HEK293 (cell line): ENCODE data around the gene GMDS.

Source experiments
- CTCF ChIP-seq: fragments of 450-650 bp; formaldehyde crosslinking; IDR thresholded peaks from 2 replicates; pipeline ENCODE4 v1.5.1; 2016; ENCODE audit warnings: missing biosample characterization, missing genetic modification characterization
- PBX3 ChIP-seq: sonication (generic); formaldehyde crosslinking; IDR thresholded peaks from 2 replicates; pipeline ENCODE4 v1.8.1; 2022; ENCODE audit warnings: mild to moderate bottlenecking, moderate library complexity, missing genetic modification reagents
- ZNF133 ChIP-seq: fragments of 450-650 bp; formaldehyde crosslinking; IDR thresholded peaks from 2 replicates; pipeline ENCODE4 v1.5.1; 2016; ENCODE audit warnings: missing biosample characterization, missing genetic modification characterization
- ZNF138 ChIP-seq: fragments of 450-650 bp; formaldehyde crosslinking; IDR thresholded peaks from 2 replicates; pipeline ENCODE4 v1.5.1; 2016; ENCODE audit warnings: missing biosample characterization, missing genetic modification characterization, borderline replicate concordance
- ZNF146 ChIP-seq: fragments of 450-650 bp; formaldehyde crosslinking; IDR thresholded peaks from 2 replicates; pipeline ENCODE4 v1.5.1; 2016; ENCODE audit warnings: missing biosample characterization, missing genetic modification characterization
- ZNF292 ChIP-seq: fragments of 450-650 bp; formaldehyde crosslinking; IDR thresholded peaks from 2 replicates; pipeline ENCODE4 v1.5.1; 2016; ENCODE audit warnings: low read depth, missing biosample characterization, missing genetic modification characterization, borderline replicate concordance
- TF ChIP-seq, protein P1 (sequence below): fragments of 450-650 bp; formaldehyde crosslinking; conservative IDR thresholded peaks from 2 replicates; pipeline ENCODE4 v1.5.1; 2016; ENCODE audit warnings: low read depth, missing biosample characterization, missing genetic modification characterization

DNA sequence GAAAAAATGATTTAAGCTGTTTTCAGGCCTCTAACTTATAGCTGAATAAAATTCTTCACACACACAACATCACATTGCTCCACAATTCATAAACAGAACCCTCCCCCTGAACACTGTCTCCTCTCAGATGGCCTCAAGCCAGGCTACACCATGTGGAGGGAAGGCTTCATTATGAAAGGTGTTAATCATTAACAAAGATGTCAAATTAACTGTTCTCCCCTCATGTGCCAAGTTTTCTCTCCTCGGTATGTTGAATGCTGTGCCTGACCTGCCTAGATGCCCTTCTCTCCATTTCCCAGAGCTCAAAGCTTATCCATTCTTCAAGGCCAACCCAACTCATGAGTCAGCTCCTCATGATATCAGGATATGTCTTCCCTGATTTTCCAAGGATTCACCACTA, 210.4 kb downstream of the GMDS start:
- TF ChIP-seq PBX3 (CRISPR knock-in tag) (no peak), CTCF (tag by site-specific recombination) (no peak), ZNF146 (tag by site-specific recombination) (no peak), ZNF133 (no peak), ZNF292 (tag by site-specific recombination) (no peak), ZNF138 (no peak)
- TF ChIP-seq, protein P1, sequence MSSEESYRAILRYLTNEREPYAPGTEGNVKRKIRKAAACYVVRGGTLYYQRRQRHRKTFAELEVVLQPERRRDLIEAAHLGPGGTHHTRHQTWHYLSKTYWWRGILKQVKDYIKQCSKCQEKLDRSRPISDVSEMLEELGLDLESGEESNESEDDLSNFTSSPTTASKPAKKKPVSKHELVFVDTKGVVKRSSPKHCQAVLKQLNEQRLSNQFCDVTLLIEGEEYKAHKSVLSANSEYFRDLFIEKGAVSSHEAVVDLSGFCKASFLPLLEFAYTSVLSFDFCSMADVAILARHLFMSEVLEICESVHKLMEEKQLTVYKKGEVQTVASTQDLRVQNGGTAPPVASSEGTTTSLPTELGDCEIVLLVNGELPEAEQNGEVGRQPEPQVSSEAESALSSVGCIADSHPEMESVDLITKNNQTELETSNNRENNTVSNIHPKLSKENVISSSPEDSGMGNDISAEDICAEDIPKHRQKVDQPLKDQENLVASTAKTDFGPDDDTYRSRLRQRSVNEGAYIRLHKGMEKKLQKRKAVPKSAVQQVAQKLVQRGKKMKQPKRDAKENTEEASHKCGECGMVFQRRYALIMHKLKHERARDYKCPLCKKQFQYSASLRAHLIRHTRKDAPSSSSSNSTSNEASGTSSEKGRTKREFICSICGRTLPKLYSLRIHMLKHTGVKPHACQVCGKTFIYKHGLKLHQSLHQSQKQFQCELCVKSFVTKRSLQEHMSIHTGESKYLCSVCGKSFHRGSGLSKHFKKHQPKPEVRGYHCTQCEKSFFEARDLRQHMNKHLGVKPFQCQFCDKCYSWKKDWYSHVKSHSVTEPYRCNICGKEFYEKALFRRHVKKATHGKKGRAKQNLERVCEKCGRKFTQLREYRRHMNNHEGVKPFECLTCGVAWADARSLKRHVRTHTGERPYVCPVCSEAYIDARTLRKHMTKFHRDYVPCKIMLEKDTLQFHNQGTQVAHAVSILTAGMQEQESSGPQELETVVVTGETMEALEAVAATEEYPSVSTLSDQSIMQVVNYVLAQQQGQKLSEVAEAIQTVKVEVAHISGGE (tag by site-specific recombination): no peak
